HepG2 (cell line): ENCODE measurements around the gene RPTOR. TPM values are rescaled to one million over a fixed set of nuclear protein-coding genes. Genes with fewer than 3 reads are reported as not detected.

Experiments used
- ATAC-seq: fragments of 200-7000 bp; cut with Tn5 transposase; 3 replicates; pipeline ENCODE4 v1.9.1; 2020; ENCODE audit warnings: mild to moderate bottlenecking, moderate library complexity
- BruUV-seq: library from RNA; stranded (reverse); fragments of 400-500 nt; replicated peaks from 2 replicates; lab custom pipeline; 2021; lab: Mats Ljungman, UMichigan
- CTCF ChIA-PET: fragments of 300-600 bp; formaldehyde crosslinking; extraction: SDS; loops from one replicate; lab custom pipeline; 2021; ENCODE audit warnings: low total read pairs, inconsistent platforms, low intra/inter-chr PET ratio; lab: Yijun Ruan, JAX
- POLR2A ChIA-PET: fragments of 350-600 bp; sonication (Branson Sonifier 250); formaldehyde crosslinking; loops from one replicate; lab custom pipeline; 2020; ENCODE audit warnings: antibody characterized with exemption, inconsistent platforms; lab: Yijun Ruan, JAX
- DNase-seq: peaks from one replicate; pipeline ENCODE4 v3.0.0-alpha.2; 2015; ENCODE audit warnings: low spot score
- FAIRE-seq: peaks from 3 replicates; lab custom pipeline; 2011; peaks lifted over from hg19 to GRCh38; lab: Jason Lieb, UNC
- H2AFZ ChIP-seq: one replicate; pipeline ENCODE4 v1.6.1; 2011; ENCODE audit warnings: low read length, inconsistent platforms
- H3K27ac ChIP-seq: fragments of 300-600 bp; 3 replicates; pipeline ENCODE4 v1.8.0; 2011; ENCODE audit warnings: mixed run types, mild to moderate bottlenecking, mixed read lengths, low read length, inconsistent platforms; ENCODE audit not compliant: insufficient read depth; ENCODE audit errors: extremely low read length
- H3K27me3 ChIP-seq, 2 experiments: fragments of 200-600 bp in 1 of 2; 2 replicates in 1 of 2; 3 replicates in 1 of 2; pipeline versions ENCODE4 v1.6.0 to v1.8.0; 2011; ENCODE audit warnings: low read length in 2 of 2, mild to moderate bottlenecking in 2 of 2, moderate library complexity in 2 of 2, inconsistent platforms in 1 of 2; ENCODE audit not compliant: insufficient read depth in 2 of 2, control insufficient read depth in 1 of 2
- H3K36me3 ChIP-seq, 2 experiments: fragments of 200-600 bp in 1 of 2; replicated peaks in 1 of 2; 2 replicates in 1 of 2; 3 replicates in 1 of 2; pipeline versions ENCODE4 v1.5.1 to v1.8.0; 2011; ENCODE audit warnings: low read length in 2 of 2, inconsistent platforms in 1 of 2; ENCODE audit not compliant: insufficient read depth in 2 of 2, control insufficient read depth in 1 of 2
- H3K4me1 ChIP-seq: 2 replicates; pipeline ENCODE4 v1.5.1; 2012; ENCODE audit warnings: low read length, inconsistent platforms; ENCODE audit not compliant: insufficient read depth
- H3K4me2 ChIP-seq: 2 replicates; pipeline ENCODE4 v1.6.0; 2011; ENCODE audit warnings: low read depth, low read length, inconsistent platforms
- H3K4me3 ChIP-seq, 3 experiments: fragments of 200-600 bp in 1 of 3; sonication (generic), shearing (Covaris generic) in 1 of 3; replicated peaks in 1 of 3; 2 replicates each; pipeline ENCODE4 v1.5.1; 2011 to 2016; ENCODE audit warnings: low read length in 3 of 3, inconsistent platforms in 2 of 3, low read depth in 2 of 3, mild to moderate bottlenecking in 2 of 3, control low read depth in 1 of 3, mixed read lengths in 1 of 3; ENCODE audit not compliant: insufficient read depth in 1 of 3
- H3K79me2 ChIP-seq: one replicate; pipeline ENCODE4 v1.6.1; 2011; ENCODE audit warnings: low read length, inconsistent platforms; ENCODE audit not compliant: insufficient read depth
- H3K9ac ChIP-seq: 2 replicates; pipeline ENCODE4 v1.6.0; 2011; ENCODE audit warnings: mild to moderate bottlenecking, low read depth, low read length, inconsistent platforms; ENCODE audit not compliant: insufficient read depth
- H3K9me3 ChIP-seq: 2 replicates; pipeline ENCODE4 v1.5.1; 2012; ENCODE audit warnings: mild to moderate bottlenecking, low read length
- H4K20me1 ChIP-seq: 2 replicates; pipeline ENCODE4 v1.6.0; 2011; ENCODE audit warnings: inconsistent platforms, mild to moderate bottlenecking, low read length, moderate library complexity; ENCODE audit not compliant: insufficient read depth
- DPF2 ChIP-seq: sonication (generic); formaldehyde crosslinking; IDR thresholded peaks from 2 replicates; pipeline ENCODE4 v1.4.0; 2020; ENCODE audit warnings: mild to moderate bottlenecking, low read depth, missing genetic modification reagents, borderline replicate concordance
- HNRNPUL1 ChIP-seq: fragments of 200-400 bp; formaldehyde crosslinking; IDR thresholded peaks from 2 replicates; pipeline ENCODE4 v1.6.1; 2017; ENCODE audit warnings: low read depth, mild to moderate bottlenecking, low read length, moderate library complexity
- PAF1 ChIP-seq: IDR thresholded peaks from 2 replicates; pipeline ENCODE4 v1.6.1; 2016; ENCODE audit warnings: missing genetic modification reagents, missing compliant biosample characterization
- REL ChIP-seq: sonication (generic); formaldehyde crosslinking; conservative IDR thresholded peaks from 2 replicates; pipeline ENCODE4 v1.8.0; 2022; ENCODE audit warnings: mild to moderate bottlenecking, missing genetic modification reagents, moderate library complexity
- ZNF292 ChIP-seq: sonication (generic); formaldehyde crosslinking; IDR thresholded peaks from 2 replicates; pipeline ENCODE4 v1.8.1; 2022; ENCODE audit warnings: mild to moderate bottlenecking, low read depth, missing genetic modification reagents, borderline replicate concordance
- ZNF775 ChIP-seq: sonication (generic); formaldehyde crosslinking; IDR thresholded peaks from 2 replicates; pipeline ENCODE4 v1.4.0; 2020; ENCODE audit warnings: missing genetic modification reagents, mild to moderate bottlenecking, moderate library complexity, borderline replicate concordance
- WGBS: methylation state at CpG from one replicate; pipeline ENCODE4 v1.1.6; 2017; ENCODE audit warnings: low lambda C conversion rate; 5-methylcytosine and 5-hydroxymethylcytosine counted together
- in situ Hi-C: cut with HindIII; loops from 2 replicates; pipeline ENCODE4 v1.10.0; 2017; ENCODE audit warnings: low pct_unique_long_range_greater_than_20kb; ENCODE audit not compliant: extremely low pct_ligation_motif_present
- intact Hi-C: fragments of 100-400 bp; cut with micrococcal nuclease; formaldehyde crosslinking; loops from one replicate; pipeline ENCODE4 v1.10.0; 2022; ENCODE audit not compliant: unreplicated experiment
- polyA plus RNA-seq, 8 experiments: library from polyadenylated mRNA; depleted of rRNA in 3 of 8; stranded (reverse) in 7 of 8; unstranded in 1 of 8; fragments of >200 nt; fragmentation: Illumina TruSeq in 4 of 8; extraction: Trizol in 4 of 8; gene quantifications; 2 replicates each; pipeline versions ENCODE4 v1.2.1 to v1.2.3, GENCODE V29; 2011 to 2016; ENCODE audit warnings: low read depth in 4 of 8, missing spikeins in 1 of 8, mixed read lengths in 1 of 8; ENCODE audit not compliant: insufficient read depth in 1 of 8
- total RNA-seq, 5 experiments: library from RNA; depleted of rRNA; stranded (reverse); fragments of >200 nt; fragmentation: Illumina TruSeq; extraction: Trizol; gene quantifications; 2 replicates each; pipeline ENCODE4 v1.2.3, GENCODE V29; 2016; ENCODE audit warnings: low read depth in 1 of 5

The RPTOR gene
- total and polyA plus RNA-seq, 2 of the 13 experiments (the other 11 are each of a cell fraction or from before 2014, with no cell fraction given): 6.6 to 25.3 TPM

GRCh38 chr17:80955671-80956280 lies 411.1 kb downstream of the RPTOR start (continued):
- no peak for TF ChIP-seq ZNF775 (CRISPR knock-in tag)
- no peak for TF ChIP-seq HNRNPUL1

GRCh38 chr17:80956321-80957190 lies 411.9 kb downstream of the RPTOR start:
- Histone ChIP-seq H3K9me3 (no peaks in the 10 kb centered on the region), H3K79me2 (no peaks in the 10 kb centered on the region), H3K4me3 (no peak overlapping the region), H3K27me3 (no peaks in the 10 kb centered on the region), H3K9ac (no peak overlapping the region), H3K4me2 (no peak overlapping the region), H3K27ac (no peak overlapping the region), H2AFZ (no peak overlapping the region), H3K4me1 (no peaks in the 10 kb centered on the region), H4K20me1 (no peaks in the 10 kb centered on the region), H3K36me3 (peaks cover 5 to 10% of the 10 kb centered on the region in 2 experiments; a peak in 3 of 5 replicates)
- intact Hi-C loops (no loop called here), in situ Hi-C loops (no loop called here)
- WGBS: 90% methylated on average over 24 of the region's 29 CpGs
- CTCF ChIA-PET: no interaction called here
- no peak for FAIRE-seq
- no peak for DNase-seq
- POLR2A ChIA-PET: no interaction called here
- TF ChIP-seq DPF2 (CRISPR knock-in tag) (no peak), PAF1 (no peak), REL (CRISPR knock-in tag) (no peak), ZNF292 (CRISPR knock-in tag) (no peak)
- no peak for ATAC-seq
- BruUV-seq: no TSS peak
